Cardiac fibroblast (primary cell): ENCODE data around the gene PSKH1.
"Not testable (repeated sequence)": the region's sequence is repeated elsewhere in the genome, so short reads cannot be mapped to it uniquely, and the experiment has no call there.

ENCODE experiments used
- DNase-seq, 2 donors: peaks; one replicate each; pipeline versions ENCODE4 v3.0.0 to v3.0.0-alpha.2; 2010; ENCODE audit warnings: low read depth in 2 of 2
- H3K4me3 ChIP-seq, 2 donors: replicated peaks in 1 of 2; 1 replicate in 1 of 2; 2 replicates in 1 of 2; pipeline ENCODE4 v1.5.1; 2011; ENCODE audit warnings: low read depth in 2 of 2, low read length in 2 of 2, mild to moderate bottlenecking in 2 of 2, moderate library complexity in 1 of 2
- CTCF ChIP-seq: IDR thresholded peaks from one replicate; pipeline ENCODE4 v1.5.1; 2011; ENCODE audit warnings: low read depth, mild to moderate bottlenecking, low read length, inconsistent platforms

PSKH1 gene

GRCh38 chr16:67934306-67935100 lies 41.4 kb downstream of the PSKH1 start:
- no peak for TF ChIP-seq CTCF
- H3K4me3 ChIP-seq = peak overlapping the region in 1 of 2 donors; percentile 97
- no peak for DNase-seq

GRCh38 chr16:67935101-67935401 lies 42.0 kb downstream of the PSKH1 start:
- TF ChIP-seq CTCF = no peak
- DNase-seq = no peak
- H3K4me3 ChIP-seq = peak overlapping the region; percentile 92 to 97

GRCh38 chr16:67935402-67936123 lies 42.5 kb downstream of the PSKH1 start:
- H3K4me3 ChIP-seq = peak overlapping the region; percentile 92 to 97
- DNase-seq = peak; percentile 90 to 94
- TF ChIP-seq CTCF = no peak

GRCh38 chr16:67936124-67936879 lies 43.2 kb downstream of the PSKH1 start, which contains the start of gene PSMB10:
Gene PSMB10, minus strand, starts transcription at chr16:67936850. Its CDS starts 101 bp downstream, at chr16:67936749.
- DNase-seq = peak; percentile 69 to 70
- H3K4me3 ChIP-seq = peak within 1 kb of the TSS; percentile 92 to 97
- no peak for TF ChIP-seq CTCF

GRCh38 chr16:67936880-67937605 lies 44.0 kb downstream of the PSKH1 start:
- DNase-seq = no peak
- no peak for TF ChIP-seq CTCF

GRCh38 chr16:67937713-67938112 lies 44.7 kb downstream of the PSKH1 start:
- H3K4me3 ChIP-seq, DNase-seq: not testable (repeated sequence)

More at GRCh38 chr16:67936880-67937605, 44.0 kb downstream of the PSKH1 start:
- H3K4me3 ChIP-seq = peak overlapping the region; percentile 92 to 97
